GM18861 (cell line): Measurements from ENCODE around the gene BPI.
"Not testable (repeated sequence)": the region's sequence is repeated elsewhere in the genome, so short reads cannot be mapped to it uniquely, and the experiment has no call there.

Experiments used
- ATAC-seq: cut with Tn5 transposase; IDR thresholded peaks from one replicate; pipeline ENCODE4 v1.9.1; 2021; ENCODE audit not compliant: unreplicated experiment

Gene BPI

GRCh38 chr20:38355161-38356012 lies 51.4 kb downstream of the BPI start:
- ATAC-seq, result no peak

- no peak for ATAC-seq
Measured at GRCh38 chr20:38357653-38358207, 53.8 kb downstream of the BPI start.

GRCh38 chr20:38358556-38358955 lies 54.6 kb downstream of the BPI start:
- no peak for ATAC-seq

GRCh38 chr20:38363004-38363747 lies 59.2 kb downstream of the BPI start:
- no peak for ATAC-seq

GRCh38 chr20:38369389-38369788 lies 65.4 kb downstream of the BPI start:
- ATAC-seq, result no peak

GRCh38 chr20:38372806-38373205 lies 68.8 kb downstream of the BPI start:
- ATAC-seq, result no peak

GRCh38 chr20:38373231-38373867 lies 69.4 kb downstream of the BPI start:
- no peak for ATAC-seq

- ATAC-seq, result no peak
Measured at GRCh38 chr20:38373898-38374297, 69.9 kb downstream of the BPI start.

GRCh38 chr20:38377039-38377685 lies 73.2 kb downstream of the BPI start:
- no peak for ATAC-seq

- not testable (repeated sequence) for ATAC-seq
Measured at GRCh38 chr20:38377838-38378237, 73.9 kb downstream of the BPI start.

- no peak for ATAC-seq
Measured at GRCh38 chr20:38383147-38383546, 79.2 kb downstream of the BPI start.

- ATAC-seq, result no peak
Measured at GRCh38 chr20:38386004-38386403, 82.0 kb downstream of the BPI start.

GRCh38 chr20:38386851-38387250 lies 82.9 kb downstream of the BPI start:
- ATAC-seq, result no peak
